Sciatic nerve (tissue), 2 donors: ENCODE results near the gene NPTN. TPM values are rescaled to one million over a fixed set of nuclear protein-coding genes. Genes with fewer than 3 reads are reported as not detected.
"Not testable (repeated sequence)": the region's sequence is repeated elsewhere in the genome, so short reads cannot be mapped to it uniquely, and the experiment has no call there.

Source experiments
- ATAC-seq: fragments of 200-7000 bp; cut with Tn5 transposase; one replicate; pipeline ENCODE4 v1.9.1; 2020; ENCODE audit warnings: mild to moderate bottlenecking, moderate library complexity
- DNase-seq: peaks from one replicate; pipeline ENCODE4 v3.0.0-alpha.2; 2020; ENCODE audit warnings: low spot score
- intact Hi-C: fragments of 100-400 bp; cut with DNase I; formaldehyde crosslinking; loops from one replicate; pipeline ENCODE4 v1.14.2; 2022
- total RNA-seq: library from RNA; stranded (reverse); fragmentation: NEBNext Ultra II Directional; extraction: Animal tissue kit (Norgen Biotek cat#: 25700); gene quantifications from one replicate; pipeline ENCODE4 v1.2.1, GENCODE V29; 2021
- donor health status: DM: no; HTN: no; CAD: no.
- donor health status: DM: no; HTN: no; CAD: no.

The NPTN gene
- total RNA-seq: 85.5 TPM

DNA sequence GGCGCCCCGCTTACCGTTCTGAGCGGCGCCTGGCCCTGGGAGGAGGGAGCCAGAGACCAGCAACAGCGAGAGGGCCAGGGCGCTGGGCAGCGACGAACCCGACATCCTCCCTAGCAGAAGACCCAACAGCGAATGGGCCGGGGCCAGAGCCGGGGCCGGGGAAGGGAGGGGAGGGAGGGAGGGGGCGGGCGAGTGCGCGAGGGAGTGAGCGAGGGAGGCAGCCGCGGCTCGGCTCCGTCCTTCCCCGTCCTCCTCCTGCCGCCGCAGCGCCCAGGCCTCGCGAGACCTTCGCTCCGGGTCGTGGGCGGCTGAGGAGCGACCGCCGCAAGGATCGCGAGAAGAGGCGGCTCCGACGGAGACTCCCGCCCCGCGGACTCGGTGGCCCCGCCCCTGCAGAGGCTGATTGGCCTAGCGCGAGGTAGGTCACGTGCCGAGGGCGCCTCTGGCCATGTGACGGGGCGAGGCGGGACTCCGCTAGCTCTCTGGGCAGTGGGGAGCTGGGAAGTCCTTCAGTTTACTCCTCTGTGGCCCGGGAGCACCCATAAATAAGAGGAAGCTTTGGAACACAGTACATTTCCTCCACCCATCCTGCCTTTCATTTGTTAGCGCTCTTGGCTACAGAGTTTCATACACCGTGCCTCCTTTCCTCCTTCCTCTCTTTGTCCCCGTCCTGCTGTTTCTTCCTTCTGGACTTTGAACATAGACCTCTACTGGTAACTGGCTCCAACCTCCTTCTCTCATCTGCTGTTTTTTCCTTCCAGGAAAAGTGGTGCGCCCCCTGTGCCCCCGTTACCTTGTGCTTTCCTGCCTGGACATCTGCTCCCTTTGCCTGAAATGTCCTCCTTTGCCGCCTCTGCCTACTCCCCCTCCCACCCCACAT is at the start of gene NPTN:
NPTN (minus strand) TSS at position 279 of the 880 bp plus-strand sequence; CDS start at position 105, 174 bp downstream.
- intact Hi-C loops: loop anchor here (10.0 kb wide), 1 partner anchor 69 kb away; no protein-coding TSS in a partner anchor
- ATAC-seq (peak; percentile 98), DNase-seq (peak; percentile 100)

DNA sequence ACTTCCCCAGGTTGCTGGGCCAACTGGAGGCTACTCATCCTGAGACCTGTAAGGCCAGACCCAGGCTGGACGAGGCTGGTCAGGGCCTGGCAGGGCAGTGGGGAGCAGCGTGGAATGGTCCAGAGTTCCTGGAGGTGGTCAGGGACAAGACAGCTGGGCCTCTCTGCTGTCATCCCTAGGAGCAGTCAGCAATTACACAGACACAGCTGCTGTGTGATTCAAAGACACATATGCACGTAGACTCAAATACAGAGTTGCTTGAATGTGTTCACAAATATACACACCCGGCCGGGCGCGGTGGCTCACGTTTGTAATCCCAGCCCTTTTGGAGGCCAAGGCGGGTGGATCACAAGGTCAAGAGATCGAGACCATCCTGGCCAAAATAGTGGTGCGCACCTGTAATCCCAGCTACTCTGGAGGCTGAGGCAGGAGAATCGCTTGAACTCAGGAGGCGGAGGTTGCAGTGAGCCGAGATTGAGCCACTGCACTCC is 49.5 kb upstream of the NPTN start:
- intact Hi-C loops: no loop called here
- DNase-seq (no peak), ATAC-seq (no peak)

DNA sequence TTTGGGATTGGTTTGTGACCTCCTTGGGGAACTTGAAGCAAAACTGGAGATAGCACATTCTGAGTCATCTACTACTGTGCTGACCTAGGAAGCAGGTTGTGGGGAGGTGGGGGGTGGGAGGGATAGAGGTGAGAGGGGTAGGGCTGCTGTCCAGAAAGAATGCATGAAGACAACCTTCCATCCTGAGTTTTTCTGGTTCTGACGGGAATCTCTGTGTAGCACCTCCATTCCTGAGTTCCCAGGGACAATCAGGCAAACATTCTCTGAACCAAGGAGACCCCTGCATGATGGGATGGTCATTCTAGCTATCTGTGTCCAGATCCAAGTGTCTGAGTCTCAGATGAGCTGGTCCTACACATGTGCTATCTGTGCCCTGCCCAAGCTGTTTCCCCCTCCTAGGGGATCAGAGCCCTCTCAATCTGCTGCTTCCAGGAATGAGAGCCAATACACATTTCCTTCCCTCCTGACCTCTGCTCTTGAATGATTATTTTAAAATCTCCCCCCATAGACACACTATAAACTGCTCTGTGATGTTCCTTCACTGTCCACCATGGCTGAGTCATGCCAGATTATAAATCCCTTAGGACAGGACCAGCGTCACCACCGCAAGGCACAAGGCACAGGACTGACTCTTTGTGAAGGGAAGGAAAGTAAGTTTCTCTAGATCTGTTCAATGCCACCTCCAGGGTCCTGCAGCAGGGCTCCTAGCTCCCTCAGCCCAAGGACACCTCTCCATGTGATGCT is 48.8 kb upstream of the NPTN start:
- no peak for DNase-seq
- intact Hi-C loops: no loop called here
- ATAC-seq: no peak

DNA sequence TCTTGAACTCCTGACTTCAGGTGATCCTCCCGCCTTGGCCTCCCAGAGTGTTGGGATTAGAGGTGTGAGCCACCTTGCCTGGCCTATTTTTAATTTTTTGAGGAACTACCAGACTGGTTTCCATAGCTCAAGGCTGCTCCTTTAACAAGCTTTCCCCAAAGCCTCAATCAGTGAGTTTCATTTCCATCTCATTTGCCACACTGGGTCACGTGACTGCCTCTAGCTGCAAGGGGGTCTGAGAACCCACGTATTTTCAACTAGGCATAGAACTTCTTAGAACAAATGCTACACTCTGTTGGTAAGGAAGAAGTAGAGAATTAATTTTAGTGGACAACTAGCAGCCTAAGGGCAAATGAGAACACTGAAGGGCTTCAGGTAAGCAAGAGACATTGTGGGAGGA is 47.9 kb upstream of the NPTN start:
- intact Hi-C loops: no loop called here
- no peak for ATAC-seq
- DNase-seq: no peak

DNA sequence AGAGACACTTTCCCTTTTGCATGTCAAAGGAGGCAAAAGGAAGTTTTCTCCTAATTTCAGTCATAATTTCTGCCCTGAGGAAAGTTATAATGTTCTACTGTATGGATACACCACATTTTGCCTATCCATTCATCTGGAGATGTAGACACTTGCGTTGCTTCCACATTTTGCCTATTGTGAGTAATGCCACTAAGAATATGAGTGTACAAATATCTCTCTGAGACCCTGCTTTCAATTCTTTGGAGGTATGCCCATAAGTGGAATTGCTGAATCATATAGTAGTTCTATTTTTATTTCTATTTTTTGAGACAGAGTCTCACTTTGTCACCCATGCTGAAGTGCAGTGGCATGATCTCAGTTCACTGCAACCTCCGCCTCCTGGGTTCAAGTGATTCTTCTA is 47.4 kb upstream of the NPTN start:
- intact Hi-C loops: no loop called here
- DNase-seq (no peak), ATAC-seq (no peak)

DNA sequence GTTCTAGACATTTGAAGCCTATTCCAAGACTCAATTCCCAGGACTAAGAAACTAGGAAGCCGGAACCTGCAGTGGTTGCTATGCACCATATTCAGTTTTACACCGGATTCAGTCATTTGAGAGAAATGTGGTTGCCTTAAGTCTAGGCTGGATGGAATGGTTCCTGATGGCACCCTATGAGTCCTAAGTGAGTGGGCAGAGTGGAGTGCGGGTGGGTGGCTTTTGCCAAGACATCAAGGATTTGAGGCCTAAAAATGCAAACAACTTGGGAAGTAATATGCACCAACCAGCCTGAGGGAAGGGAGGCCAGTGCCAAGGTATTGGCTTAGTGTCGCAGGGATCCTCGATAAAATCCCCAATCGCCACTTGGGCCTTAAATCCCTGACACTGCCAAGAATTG is 46.8 kb upstream of the NPTN start:
- ATAC-seq: no peak
- intact Hi-C loops: no loop called here
- DNase-seq: no peak

DNA sequence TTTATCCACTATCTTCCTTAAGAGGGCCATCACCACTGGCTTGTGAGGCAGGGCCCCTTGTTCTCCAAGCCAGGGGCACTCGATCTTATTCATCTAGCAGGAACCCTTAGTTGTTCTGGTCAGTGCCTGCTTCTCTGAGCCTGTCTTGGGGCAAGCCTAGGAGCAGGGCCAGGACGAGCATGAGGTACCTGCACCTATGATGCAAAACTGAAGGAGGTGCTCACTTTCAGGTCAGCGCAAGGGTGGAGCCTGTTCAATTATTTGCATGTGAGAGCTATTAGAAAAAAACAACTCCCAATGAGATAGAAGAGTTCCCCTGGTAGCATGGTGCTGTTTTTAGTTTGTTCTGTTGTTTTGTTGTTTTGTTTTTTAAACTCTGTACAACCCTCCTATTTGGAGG is 46.0 kb upstream of the NPTN start:
- DNase-seq (no peak), ATAC-seq (no peak)
- intact Hi-C loops: no loop called here

DNA sequence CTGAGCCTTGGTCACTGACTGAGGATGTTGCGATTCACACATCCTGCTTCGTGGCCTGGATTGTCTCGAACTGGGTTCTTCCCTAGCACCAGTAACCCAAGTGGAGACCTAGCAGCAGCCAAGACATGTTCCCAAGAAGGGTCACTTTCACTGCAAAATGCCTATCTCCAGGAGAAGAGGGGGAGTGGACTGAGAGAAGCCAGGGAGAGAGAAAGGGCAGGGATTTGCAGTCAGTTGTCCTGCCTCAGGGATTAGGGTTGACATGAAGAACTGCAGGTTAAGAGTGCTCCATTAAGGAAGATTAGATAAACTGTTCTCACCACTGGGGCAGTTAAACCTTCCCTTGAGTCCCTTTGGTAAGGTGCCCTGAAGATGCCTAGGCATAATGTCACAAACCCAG is 45.3 kb upstream of the NPTN start:
- DNase-seq (no peak), ATAC-seq (no peak)
- intact Hi-C loops: no loop called here

DNA sequence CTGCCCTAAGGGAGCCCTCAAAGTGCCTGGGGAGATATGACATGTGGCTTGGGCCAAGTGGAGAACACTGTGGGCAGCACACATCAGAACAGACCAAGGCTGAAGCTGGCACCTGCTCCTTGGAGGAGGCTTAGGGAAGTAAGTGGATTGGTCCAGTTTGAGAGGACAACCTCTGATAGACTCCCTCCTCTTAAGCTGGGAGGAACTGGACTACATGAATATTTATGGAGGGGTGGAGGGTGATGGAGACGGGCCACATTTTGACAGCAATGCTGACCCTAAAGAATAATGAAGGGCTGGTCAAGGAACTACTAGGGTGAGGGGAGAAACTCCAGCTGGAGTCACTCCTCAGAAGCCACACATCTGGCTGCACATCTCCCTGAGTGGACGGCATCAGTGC is 44.5 kb upstream of the NPTN start:
- ATAC-seq: no peak
- DNase-seq: no peak
- intact Hi-C loops: no loop called here

DNA sequence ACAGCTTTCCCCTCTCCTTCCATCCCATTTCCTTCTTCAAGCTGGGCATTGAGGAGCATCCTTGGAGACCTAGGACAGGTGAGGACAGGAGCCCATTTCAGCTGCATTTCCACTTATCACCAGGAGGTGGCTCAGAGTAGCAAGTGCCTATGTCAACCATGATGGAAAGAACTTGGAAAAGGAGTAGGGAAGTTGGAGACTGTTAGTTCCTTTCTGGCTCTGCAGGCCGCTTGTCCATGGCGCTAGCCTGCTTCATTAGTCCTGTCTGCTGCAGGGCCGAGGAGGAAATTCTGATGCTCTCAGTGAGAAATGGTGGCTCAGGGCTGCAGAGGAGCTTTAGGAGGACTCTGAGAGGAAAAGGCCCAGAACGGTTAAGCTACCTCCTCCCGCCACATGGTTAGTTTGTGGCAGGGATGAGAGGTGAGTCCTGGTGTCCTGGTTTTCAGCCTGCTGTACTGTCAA is 44.0 kb upstream of the NPTN start:
- ATAC-seq (peak; percentile 87), DNase-seq (peak; percentile 75)
- intact Hi-C loops: no loop called here

DNA sequence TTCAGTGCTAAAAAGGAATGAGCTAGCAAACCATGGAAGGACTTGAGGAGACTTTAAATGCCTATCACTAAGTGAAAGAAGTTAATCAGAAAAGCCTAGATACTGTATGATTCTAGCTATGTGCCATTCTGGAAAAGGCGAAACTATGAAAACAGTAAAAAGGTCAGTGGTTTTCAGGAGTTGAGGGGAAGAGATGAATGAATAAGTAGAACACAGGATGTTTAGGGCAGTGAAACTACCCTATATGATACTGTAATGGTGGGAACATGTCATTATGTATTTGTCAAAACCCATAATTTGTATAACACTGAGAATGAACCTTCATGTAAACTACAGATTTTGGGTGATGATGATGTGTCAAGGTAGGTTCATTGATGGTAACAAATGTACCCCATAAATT is 41.4 kb upstream of the NPTN start:
- no peak for DNase-seq
- no peak for ATAC-seq
- intact Hi-C loops: no loop called here

DNA sequence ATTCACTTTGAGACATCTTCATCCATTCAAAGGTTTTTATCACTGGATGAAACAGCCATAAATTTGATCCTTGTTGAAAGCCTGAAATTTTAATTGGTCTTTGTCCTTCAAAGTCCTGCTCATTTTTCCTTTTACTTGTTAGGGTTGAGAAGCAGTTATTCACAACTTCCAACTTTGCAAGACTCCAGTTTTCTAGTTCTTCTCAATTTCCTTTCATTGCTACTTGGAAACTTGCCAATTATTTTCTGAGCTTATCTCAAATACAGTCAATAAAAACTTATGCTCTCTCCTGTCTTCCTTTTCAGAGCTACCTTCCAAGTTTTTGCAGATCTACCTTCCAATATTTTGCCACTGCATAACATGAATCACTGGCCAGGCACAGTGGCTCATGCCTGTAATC is 27.3 kb upstream of the NPTN start:
- intact Hi-C loops: no loop called here
- DNase-seq (no peak), ATAC-seq (no peak)

DNA sequence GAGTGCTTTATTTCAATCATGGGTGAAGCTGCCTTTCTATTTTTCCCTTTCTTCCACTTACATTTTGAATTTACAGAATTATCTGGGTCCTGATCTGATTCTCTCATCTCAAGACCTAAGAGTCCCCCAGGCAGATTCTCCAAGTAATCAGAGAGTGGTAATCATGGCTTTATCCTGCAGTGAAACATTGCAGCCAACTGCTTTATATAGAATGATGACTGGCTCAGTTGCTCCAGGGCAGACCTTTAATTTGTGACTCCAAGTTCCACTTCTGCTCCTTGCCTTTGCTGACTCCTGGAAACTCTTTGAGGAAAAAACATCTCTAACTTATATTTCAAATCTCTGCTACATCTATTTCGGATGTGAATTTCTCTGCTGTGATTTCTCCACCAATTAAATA is 25.5 kb upstream of the NPTN start:
- DNase-seq (no peak), ATAC-seq (no peak)
- intact Hi-C loops: no loop called here

DNA sequence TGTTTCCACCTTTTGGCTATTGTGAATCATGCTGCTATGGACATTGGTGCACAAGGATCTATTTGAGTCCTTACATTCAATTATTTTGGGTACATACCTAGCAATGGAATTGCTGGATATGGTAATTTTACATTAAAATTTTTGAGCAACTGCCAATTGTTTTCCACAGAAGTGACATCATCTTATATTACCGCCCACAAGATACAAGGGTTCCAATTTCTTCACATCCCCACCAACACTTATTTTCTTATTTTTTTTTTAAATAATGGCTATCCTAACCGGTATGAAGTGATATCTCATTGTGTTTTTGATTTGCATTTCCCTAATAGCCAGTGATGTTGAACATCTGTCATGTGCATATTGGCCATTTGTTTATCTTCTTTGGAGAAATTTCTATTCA is 22.5 kb upstream of the NPTN start:
- intact Hi-C loops: no loop called here
- DNase-seq (no peak), ATAC-seq (no peak)

DNA sequence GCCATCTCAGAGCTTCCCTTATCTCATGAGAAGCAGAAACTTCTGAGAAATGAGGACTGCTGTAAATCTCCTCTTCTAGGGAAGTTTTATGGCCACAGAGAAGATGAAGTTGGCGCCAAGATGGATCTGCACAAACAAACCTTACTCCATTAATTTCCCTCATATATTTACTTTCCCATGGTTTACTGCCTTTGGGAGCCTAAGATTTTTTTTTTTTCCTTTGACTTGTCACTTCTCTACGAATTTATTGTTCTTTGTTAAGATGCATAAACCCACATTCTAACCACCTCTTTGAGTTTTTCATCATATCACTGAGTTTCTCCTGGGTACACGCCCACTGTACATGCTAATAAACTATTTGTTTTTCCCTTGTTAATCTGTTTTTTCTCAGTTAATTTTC is 21.5 kb upstream of the NPTN start:
- intact Hi-C loops: no loop called here
- DNase-seq (no peak), ATAC-seq (no peak)

DNA sequence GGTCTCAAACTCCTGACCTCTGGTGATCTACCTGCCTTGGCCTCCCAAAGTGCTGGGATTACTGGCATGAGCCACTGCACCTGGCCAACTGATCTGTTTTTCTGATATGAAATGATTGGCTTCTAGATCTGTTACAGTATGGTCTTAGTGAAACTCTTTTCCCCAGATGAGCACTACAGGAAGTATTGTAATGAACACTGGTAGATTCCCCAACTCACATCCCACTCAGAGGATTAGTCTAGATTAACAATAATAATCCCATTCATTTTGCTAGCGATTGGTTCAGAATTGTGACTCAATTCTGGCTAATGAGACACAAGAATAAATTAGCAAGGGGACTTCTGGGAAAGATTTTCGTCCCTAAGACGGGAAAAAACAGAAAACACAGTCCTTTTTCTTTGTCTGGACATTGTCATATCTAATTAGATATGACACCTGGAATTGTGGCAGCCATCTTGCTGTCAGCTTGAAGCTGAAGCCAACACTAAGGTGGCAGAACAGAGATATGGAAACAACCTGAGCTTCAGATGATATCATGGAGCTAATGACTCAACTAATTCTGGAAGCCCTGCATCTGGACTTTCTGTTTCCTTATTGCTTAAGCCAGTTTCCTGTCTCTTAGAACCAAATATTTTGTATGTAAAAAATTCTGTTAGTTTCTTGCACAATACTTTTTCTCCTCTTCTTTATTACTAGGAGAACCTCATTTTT is 17.4 kb upstream of the NPTN start:
- DNase-seq: no peak
- no peak for ATAC-seq
- intact Hi-C loops: no loop called here

DNA sequence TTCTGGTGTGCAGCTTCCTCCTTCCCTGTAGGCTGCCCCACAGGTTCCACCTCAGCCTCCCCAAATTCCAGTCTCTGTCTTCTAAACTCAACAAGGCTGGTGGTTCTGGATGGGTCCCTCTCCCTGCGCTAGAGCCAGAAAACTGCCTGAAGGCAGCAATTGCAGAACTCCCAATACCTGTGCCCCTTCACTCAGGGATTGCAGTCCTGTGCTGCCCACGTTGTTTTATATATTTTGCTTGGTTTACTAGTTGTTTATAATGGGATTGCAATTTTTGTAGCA is 14.8 kb upstream of the NPTN start:
- DNase-seq (no peak), ATAC-seq (no peak)
- intact Hi-C loops: no loop called here

DNA sequence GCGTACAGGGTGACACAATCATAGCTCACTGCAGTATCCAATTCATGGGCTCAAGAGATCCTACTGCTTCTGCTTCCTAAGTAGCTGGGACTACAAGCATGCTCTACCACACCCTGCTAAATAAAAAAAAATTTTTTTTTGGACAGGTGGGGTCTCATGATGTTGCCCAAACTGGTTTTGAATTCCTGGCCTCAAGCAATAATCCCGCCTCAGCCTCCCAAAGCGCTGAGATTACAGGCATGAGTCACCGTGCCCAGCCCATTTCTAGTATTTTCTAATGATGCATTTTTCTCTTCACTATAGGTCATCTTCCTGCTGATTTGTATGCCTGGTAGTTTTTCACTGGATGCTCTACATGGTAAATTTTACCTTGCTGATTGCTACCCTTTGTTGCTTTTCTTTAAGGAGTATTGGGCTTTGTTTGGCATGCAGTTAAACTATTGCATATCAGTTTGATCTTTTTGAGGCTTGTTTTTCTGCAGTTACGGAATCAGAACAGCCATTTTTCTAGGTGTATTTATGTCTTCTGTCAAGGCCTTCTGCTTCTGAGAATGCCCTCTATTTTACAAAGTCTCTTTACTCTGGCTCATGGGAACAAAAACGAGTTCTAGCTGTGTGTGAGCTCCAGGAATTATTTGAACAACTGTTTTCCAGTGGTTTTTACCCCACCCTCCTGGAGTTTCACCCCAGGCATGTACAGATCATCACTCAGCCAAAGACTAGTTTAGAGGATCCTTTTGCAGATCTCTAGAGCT is 14.2 kb upstream of the NPTN start:
- no peak for ATAC-seq
- DNase-seq: no peak
- intact Hi-C loops: no loop called here

DNA sequence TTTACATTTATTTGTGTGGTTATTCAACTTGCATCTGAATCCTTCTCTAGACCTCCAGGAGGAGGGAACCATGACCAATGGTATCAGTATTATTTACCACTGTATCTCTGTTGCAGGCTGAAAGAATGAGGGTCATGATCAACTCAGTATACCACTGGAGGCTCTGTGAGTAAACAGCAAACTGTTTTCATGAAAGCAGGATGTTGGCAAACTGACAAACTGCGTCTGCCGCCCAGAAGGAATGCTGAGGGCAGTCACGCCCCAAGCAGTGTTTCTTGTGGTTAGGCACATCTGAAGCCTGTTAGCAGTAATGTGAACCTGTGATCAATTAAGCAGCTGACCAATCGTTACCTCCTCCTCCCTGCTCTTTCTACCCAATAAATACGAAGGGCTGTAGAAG is 6.3 kb upstream of the NPTN start:
- intact Hi-C loops: loop anchor here (10.0 kb wide), 1 partner anchor 75 kb away; no protein-coding TSS in a partner anchor
- ATAC-seq, DNase-seq: not testable (repeated sequence)
